GF-D8 (cell line): Measurements from ENCODE around the gene CLDN19.

Source experiments
- DNase-seq: peaks from one replicate; lab custom pipeline; 2025; lab: John Stamatoyannopoulos, UW

CLDN19 gene

GRCh38 chr1:42739753-42740700 lies at the start of gene CLDN19:
TSS of gene CLDN19 (minus strand) at chr1:42740236. CDS start at chr1:42740063, 173 bp downstream.
- no peak for DNase-seq

GRCh38 chr1:42788021-42788420 lies 48.0 kb upstream of the CLDN19 start:
- DNase-seq: no peak

- no peak for DNase-seq
These were observed 46.1 kb upstream of the CLDN19 start for GRCh38 chr1:42786097-42786496.

GRCh38 chr1:42784946-42785693 lies 45.1 kb upstream of the CLDN19 start, which contains the start of gene TMEM269:
TSS of gene TMEM269 (plus strand) at chr1:42784991. CDS start at chr1:42789894, 4,903 bp downstream.
- DNase-seq: no peak

DNA sequence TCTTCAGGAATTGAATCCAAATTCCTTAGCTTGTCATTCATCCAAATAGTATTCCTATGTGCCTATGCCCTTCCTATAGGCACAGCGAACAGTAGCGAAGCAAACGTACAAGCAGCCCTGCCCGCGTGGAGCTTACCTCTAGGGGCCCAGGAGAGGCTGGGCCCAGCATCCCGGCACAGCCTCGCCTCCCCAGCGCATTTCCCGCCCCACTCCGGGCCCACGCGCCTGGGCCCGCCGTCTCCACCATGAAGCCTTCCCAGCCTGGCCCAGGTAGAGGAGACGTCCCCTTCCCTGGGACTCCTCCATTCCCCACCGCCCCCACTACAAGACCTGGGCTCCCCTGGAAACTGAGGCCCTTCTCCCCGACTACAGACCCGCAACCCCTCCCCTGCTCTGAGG lies 44.5 kb upstream of the CLDN19 start:
- DNase-seq: no peak

DNA sequence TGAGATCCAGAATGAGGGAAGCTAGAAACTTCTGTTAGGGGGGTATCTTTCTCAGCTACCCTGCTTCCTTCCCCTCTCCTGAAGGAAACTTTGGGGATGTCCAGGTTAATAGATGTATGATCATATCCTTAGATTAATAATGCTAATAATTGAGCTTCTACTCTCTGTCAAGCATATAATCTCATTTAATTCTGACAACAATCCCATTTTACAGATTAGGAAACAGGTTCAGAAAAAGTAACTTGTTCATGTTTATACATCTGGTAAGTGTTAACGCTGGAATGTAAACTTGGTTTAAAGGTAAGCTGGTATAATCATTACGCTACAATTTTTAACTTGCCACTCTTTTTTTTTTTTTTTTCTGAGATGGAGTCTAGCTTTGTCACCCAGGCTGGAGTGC lies 43.1 kb upstream of the CLDN19 start:
- DNase-seq: no peak

- no peak for DNase-seq
These were observed 40.1 kb upstream of the CLDN19 start for GRCh38 chr1:42780176-42780575.

DNA sequence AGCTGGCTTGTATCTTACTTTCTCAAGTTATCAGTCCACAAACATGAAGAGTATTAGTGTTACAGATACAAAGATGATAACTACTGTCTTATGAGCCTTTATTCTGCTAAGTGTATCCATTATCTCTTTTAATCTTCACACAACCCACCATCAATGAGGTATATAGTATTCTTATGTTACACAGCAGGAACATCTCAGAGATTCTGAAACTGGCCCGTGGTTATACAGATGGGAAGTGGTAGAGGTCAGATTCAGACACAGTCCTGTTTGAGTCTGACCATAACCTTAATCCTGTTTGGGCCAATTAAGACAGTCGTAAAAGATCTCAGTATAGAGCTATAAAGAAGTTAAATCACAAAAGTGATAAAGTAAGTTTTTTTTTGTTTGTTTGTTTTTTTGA lies 39.7 kb upstream of the CLDN19 start:
- DNase-seq: no peak

GRCh38 chr1:42777852-42778251 lies 37.8 kb upstream of the CLDN19 start:
- DNase-seq: no peak

DNA sequence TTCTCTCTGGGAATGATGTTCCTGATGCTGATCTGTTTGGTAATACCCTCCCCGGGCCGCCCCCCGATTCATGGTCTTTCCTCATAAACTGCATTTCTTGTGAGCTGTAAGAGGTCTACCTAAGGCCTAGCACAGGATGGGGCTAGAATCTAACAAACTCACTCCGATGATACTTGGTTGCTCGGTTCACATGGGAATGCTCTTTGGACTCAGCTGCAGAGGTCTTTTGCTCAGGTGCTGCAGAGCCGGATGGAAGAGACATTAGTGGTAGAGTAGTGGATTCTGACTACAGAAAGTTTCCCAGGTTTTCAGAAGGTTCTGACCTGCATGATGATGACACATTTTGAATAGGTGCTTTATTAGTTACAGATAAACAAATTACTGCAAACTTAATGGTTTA lies 36.5 kb upstream of the CLDN19 start:
- DNase-seq: no peak

DNA sequence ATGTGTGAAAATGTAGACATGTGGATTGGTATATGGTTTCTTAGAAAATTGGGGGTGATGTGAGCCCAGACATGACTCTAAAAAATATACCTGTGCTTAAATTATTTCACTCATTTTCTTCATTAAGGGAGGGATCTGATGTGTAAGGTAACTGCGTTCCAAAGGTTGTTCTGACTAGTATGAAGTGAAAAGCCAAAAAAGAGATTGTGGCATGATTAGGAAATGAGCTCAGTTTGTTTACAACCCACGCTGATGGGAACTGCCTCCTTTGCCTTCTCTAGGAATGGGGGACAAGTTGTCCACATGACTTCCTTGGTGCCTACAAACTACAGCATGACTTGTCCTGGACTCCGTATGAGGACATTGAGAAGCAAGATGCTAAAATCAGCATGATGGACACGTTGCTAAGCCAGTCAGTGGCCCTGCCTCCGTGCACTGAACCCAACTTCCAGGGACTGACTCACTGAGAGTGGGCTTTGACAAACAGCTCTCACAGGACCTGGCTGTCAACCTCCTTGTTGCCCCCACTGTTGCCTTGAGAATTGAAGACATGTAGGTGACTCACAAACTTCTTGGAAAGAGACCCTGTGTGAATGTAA lies 35.0 kb upstream of the CLDN19 start:
- DNase-seq: no peak

- no peak for DNase-seq
These were observed 33.4 kb upstream of the CLDN19 start for GRCh38 chr1:42773420-42773819.

- DNase-seq: no peak
These were observed 29.8 kb upstream of the CLDN19 start for GRCh38 chr1:42769811-42770210.

DNA sequence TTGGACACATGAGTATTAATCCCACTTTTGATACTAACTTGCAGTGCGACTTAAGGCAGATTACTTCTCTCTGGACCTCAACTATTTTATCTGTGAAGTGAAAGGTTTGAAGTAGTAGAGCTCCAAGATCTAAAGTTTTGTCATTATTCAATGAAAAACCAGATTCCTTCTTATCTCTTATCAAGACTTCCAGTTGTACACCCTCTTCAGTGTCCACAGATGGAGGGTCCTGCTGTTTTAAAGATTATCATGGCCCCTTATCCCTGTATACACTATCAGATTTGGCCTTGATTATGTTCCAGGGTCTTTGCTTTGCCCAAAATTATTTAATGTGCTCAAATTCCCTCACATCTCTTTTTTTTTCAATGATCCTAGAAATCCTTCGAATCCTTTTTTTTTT lies 28.1 kb upstream of the CLDN19 start:
- no peak for DNase-seq

DNA sequence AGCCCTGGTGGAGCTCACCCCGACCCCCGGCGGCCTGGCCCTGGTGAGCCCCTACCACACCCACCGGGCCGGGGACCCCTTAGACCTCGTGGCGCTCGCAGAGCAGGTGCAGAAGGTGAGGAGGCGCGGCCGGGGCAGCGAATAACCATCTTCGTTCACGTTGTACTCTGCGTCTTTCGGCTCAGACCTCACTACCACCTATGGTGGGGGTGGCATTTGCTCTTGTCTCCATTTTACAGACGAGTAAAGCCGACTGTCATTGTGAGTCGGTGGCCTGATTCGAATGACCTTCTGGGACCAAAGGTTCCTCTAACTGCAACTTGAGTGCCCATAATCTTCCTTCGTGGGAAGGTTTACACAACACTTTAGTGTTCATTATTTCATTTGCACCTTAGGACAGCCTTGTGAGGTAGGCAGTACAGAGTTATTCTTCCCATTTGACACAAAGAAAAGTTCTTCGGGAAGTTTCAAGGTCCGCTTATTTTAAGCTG lies 27.5 kb upstream of the CLDN19 start:
- DNase-seq: no peak

DNA sequence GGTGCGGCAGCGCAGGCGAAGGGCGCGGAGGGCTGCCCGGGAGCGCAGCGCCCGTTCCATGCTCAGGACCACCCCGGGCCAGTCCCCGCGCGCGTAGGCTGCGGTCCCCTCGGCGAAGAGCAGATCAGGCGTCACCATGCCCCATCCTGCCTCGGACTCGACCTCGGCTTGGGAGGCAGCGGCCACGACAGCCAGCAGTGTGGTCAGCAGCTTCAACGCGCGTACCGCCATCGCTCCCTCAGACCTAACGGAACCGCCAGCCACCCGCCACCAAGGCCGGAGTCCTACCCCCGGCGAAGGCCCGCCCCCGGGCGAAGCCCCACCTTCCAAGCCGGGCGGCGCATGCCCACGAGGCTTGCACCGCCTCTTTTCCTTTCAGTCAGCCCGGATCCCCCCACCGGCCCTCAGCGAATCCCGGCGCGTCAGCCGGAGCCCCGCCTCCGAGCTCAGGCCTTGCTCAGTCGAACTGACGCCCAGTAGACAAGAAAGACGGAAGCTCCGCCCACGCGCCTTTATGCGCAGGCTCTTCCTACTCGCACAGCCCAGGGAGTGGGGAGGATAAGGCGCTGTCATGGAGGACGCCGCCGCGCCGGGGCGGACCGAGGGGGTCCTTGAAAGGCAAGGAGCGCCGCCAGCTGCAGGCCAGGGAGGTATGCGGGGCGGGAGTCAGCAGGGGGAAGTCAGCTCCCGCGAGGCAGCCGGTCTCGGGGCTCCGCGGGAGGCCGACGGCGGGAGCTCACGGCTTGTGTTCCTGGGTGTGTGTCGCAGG lies 26.9 kb upstream of the CLDN19 start, which contains the start of the genes C1orf50 and P3H1:
Gene C1orf50 (plus strand): TSS at position 509 of the 769 bp plus-strand sequence. CDS start 63 bp downstream, at position 572.
Gene P3H1 (minus strand): TSS at position 288 of the 769 bp plus-strand sequence. CDS start 57 bp downstream, at position 231.
- peak; percentile 91 for DNase-seq

DNA sequence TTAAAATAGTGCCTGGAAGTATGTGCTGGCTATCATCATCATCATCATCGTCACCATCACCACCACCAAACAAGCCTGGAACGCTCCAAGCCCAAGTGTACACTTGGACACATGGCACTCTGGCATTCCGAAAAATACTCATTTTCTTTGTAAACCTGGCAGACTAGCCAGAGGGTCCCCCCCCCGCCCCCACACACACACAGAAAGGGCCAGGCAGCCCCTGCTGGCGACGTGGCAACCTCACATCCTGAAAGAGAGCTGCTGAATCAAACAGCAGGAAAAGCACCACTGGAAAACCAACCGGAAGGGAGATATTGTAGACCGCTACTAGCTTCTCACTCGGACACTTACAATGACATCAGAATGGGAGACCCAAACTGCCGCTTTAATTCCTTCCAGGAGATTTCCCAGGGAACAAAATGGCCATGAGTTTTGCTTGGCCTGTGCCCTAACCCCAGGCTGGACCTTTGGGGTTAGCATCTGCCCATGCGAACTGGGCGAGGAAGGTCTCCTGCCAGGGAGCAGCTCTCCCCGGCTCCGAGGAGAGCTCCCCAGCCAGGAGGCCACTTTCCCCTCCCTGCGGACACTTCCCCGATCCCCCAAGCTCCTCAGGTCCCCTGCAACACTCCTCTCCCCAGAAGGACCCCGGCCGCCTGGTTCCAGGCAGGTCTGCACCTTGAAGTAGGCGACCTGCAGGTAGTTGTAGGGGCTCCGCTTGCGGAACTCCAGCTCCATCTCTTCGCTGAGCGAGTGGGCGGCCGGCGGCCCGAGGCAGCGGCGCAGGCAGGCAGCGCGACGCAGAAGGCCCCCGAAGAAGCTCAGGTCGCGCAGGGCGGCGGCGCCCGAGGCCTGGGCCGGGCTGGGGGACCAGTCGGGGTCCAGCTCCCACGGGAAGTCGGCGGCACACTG lies 26.1 kb upstream of the CLDN19 start:
- no peak for DNase-seq

GRCh38 chr1:42765269-42765668 lies 25.2 kb upstream of the CLDN19 start:
- no peak for DNase-seq

DNA sequence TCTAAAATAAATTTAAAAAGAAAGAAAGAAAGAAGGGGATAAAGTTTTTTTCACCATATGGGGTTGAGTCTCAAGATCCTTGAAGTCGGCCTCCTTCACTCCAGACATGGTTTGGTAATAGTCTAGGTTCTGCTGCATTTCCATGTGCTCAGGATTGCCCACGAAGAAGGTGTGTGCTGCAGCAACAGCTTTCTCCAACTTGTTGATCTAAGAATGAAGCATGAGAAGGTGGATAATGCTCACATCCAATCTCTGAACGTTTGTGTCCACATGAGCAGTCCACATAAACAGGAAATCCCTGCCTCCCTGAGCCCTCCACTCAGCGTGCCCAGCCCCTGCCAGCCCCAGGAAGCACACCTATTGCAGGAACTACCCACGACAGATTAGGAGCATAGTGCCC lies 22.2 kb upstream of the CLDN19 start:
- DNase-seq: no peak

DNA sequence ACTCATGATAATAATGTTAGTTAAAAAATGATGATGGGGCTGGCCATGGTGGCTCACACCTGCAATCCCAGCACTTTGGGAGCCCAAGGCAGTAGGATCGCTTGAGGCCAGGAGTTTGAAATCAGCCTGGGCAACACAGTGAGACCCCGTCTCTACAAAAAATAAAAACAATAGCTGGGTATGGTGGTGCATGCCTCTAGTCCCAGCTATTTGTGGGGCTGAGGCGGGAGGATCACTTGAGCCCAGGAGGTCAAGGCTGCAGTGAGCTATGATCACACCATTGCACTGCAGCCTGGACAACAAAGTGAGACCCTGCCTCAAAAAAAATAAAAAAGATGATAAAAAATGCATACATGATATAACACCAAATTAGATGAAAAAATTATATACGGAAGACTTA lies 21.5 kb upstream of the CLDN19 start:
- no peak for DNase-seq
